Cardiac septum (tissue), 1 donor: Measurements from ENCODE around the gene DGLUCY. TPM values are rescaled to one million over a fixed set of nuclear protein-coding genes. Genes with fewer than 3 reads are reported as not detected.
"Not testable (repeated sequence)": the region's sequence is repeated elsewhere in the genome, so short reads cannot be mapped to it uniquely, and the experiment has no call there.

Source experiments
- DNase-seq: peaks from one replicate; pipeline ENCODE4 v3.0.0-alpha.2; 2020; ENCODE audit warnings: low spot score
- intact Hi-C: fragments of 100-400 bp; cut with DNase I; formaldehyde crosslinking; loops from one replicate; pipeline ENCODE4 v1.14.0; 2022
- total RNA-seq: library from RNA; stranded (reverse); fragmentation: NEBNext Ultra II Directional; extraction: Animal tissue kit (Norgen Biotek cat#: 25700); gene quantifications from one replicate; pipeline ENCODE4 v1.2.1, GENCODE V29; 2021
- donor health status: DM: no; HTN: no; CAD: no.

DGLUCY gene
- total RNA-seq, 1 donor from 2014 or later: 131 TPM

- intact Hi-C loops: no loop called here
- DNase-seq: no peak
These were observed 72.7 kb downstream of the DGLUCY start for GRCh38 chr14:91186515-91187066.

GRCh38 chr14:91187271-91187670, 73.4 kb downstream of the DGLUCY start:
- DNase-seq: no peak
- intact Hi-C loops: no loop called here

GRCh38 chr14:91190853-91191252, 77.0 kb downstream of the DGLUCY start:
- DNase-seq: no peak
- intact Hi-C loops: no loop called here

- intact Hi-C loops: no loop called here
- DNase-seq: no peak
These were observed 79.2 kb downstream of the DGLUCY start for GRCh38 chr14:91193069-91193468.

- intact Hi-C loops: no loop called here
- DNase-seq: no peak
These were observed 82.0 kb downstream of the DGLUCY start for GRCh38 chr14:91195881-91196280.

- intact Hi-C loops: no loop called here
- DNase-seq: no peak
These were observed 83.8 kb downstream of the DGLUCY start for GRCh38 chr14:91197631-91198030.

GRCh38 chr14:91200802-91201201, 86.9 kb downstream of the DGLUCY start:
- DNase-seq, intact Hi-C loops: not testable (repeated sequence)

- intact Hi-C loops: no loop called here
- DNase-seq: no peak
These were observed 88.5 kb downstream of the DGLUCY start for GRCh38 chr14:91202234-91202974.

GRCh38 chr14:91204657-91205056, 90.8 kb downstream of the DGLUCY start:
- DNase-seq: no peak
- intact Hi-C loops: no loop called here

GRCh38 chr14:91205459-91205858, 91.6 kb downstream of the DGLUCY start:
- no peak for DNase-seq
- intact Hi-C loops: no loop called here

GRCh38 chr14:91207008-91207407, 93.1 kb downstream of the DGLUCY start:
- intact Hi-C loops: no loop called here
- no peak for DNase-seq

- intact Hi-C loops: no loop called here
- DNase-seq: no peak
These were observed 97.1 kb downstream of the DGLUCY start for GRCh38 chr14:91211017-91211416.

GRCh38 chr14:91214306-91214705, 100.4 kb downstream of the DGLUCY start:
- intact Hi-C loops: no loop called here
- DNase-seq: no peak

GRCh38 chr14:91215381-91215780, 101.5 kb downstream of the DGLUCY start:
- intact Hi-C loops: no loop called here
- no peak for DNase-seq

- no peak for DNase-seq
- intact Hi-C loops: no loop called here
These were observed 102.9 kb downstream of the DGLUCY start for GRCh38 chr14:91216731-91217226.

- intact Hi-C loops: no loop called here
These were observed 104.1 kb downstream of the DGLUCY start for GRCh38 chr14:91218014-91218413.

GRCh38 chr14:91219517-91220389, 105.9 kb downstream of the DGLUCY start:
- intact Hi-C loops: no loop called here
- no peak for DNase-seq

More at GRCh38 chr14:91218014-91218413, 104.1 kb downstream of the DGLUCY start:
- DNase-seq: no peak

GRCh38 chr14:91220581-91221000, 106.7 kb downstream of the DGLUCY start:
- intact Hi-C loops: no loop called here
- DNase-seq: no peak

GRCh38 chr14:91221270-91221669, 107.4 kb downstream of the DGLUCY start:
- intact Hi-C loops: no loop called here
- DNase-seq: no peak

- intact Hi-C loops: no loop called here
- no peak for DNase-seq
These were observed 109.3 kb downstream of the DGLUCY start for GRCh38 chr14:91223028-91223783.
